Neural cell (in vitro differentiated cells): Measurements from ENCODE around the gene C14orf132. TPM values are rescaled to one million over a fixed set of nuclear protein-coding genes. Genes with fewer than 3 reads are reported as not detected.

Source experiments
- H2AFZ ChIP-seq: fragments of 200-600, 300-800 bp; sonication (generic), shearing (Covaris generic); 2 replicates; pipeline ENCODE4 v1.6.0; 2014; ENCODE audit warnings: low read depth, mild to moderate bottlenecking, antibody characterized with exemption, low read length, moderate library complexity
- H3F3A ChIP-seq: fragments of 200-600 bp; shearing (Covaris generic); 2 replicates; pipeline ENCODE4 v1.6.1; 2016; ENCODE audit warnings: mild to moderate bottlenecking, moderate library complexity, mixed read lengths, antibody characterized with exemption, low read length; ENCODE audit not compliant: insufficient read depth, poor library complexity, severe bottlenecking
- H3K27ac ChIP-seq: fragments of 200-600, 300-800 bp; sonication (generic), shearing (Covaris generic); 2 replicates; pipeline ENCODE4 v1.5.1; 2014; ENCODE audit warnings: mild to moderate bottlenecking, low read length, moderate library complexity
- H3K27me3 ChIP-seq: fragments of 300-800, 200-600 bp; sonication (generic), shearing (Covaris generic); 2 replicates; pipeline ENCODE4 v1.6.0; 2014; ENCODE audit warnings: mild to moderate bottlenecking, low read depth, low read length, moderate library complexity; ENCODE audit not compliant: insufficient read depth
- H3K36me3 ChIP-seq: fragments of 300-800, 200-600 bp; sonication (generic), shearing (Covaris generic); 2 replicates; pipeline ENCODE4 v1.5.1; 2014; ENCODE audit warnings: mild to moderate bottlenecking, antibody characterized with exemption, low read length, moderate library complexity; ENCODE audit not compliant: insufficient read depth
- H3K4me2 ChIP-seq: fragments of 300-800, 200-600 bp; sonication (generic), shearing (Covaris generic); 2 replicates; pipeline ENCODE4 v1.6.0; 2014; ENCODE audit warnings: mild to moderate bottlenecking, low read length
- H3K4me3 ChIP-seq: fragments of 300-800, 200-600 bp; sonication (generic), shearing (Covaris generic); 2 replicates; pipeline ENCODE4 v1.5.1; 2014; ENCODE audit warnings: mild to moderate bottlenecking, low read length, moderate library complexity
- H3K79me2 ChIP-seq: fragments of 200-600 bp; shearing (Covaris generic); replicated peaks from 2 replicates; pipeline ENCODE4 v1.6.0; 2014; ENCODE audit warnings: mild to moderate bottlenecking, low read length, moderate library complexity; ENCODE audit not compliant: insufficient read depth
- H3K9ac ChIP-seq: fragments of 300-800, 200-600 bp; sonication (generic), shearing (Covaris generic); 2 replicates; pipeline ENCODE4 v1.6.1; 2016; ENCODE audit warnings: mild to moderate bottlenecking, low read length, mixed read lengths
- H3K9me2 ChIP-seq: fragments of 200-600 bp; shearing (Covaris generic); 2 replicates; pipeline ENCODE4 v1.6.1; 2016; ENCODE audit warnings: mild to moderate bottlenecking, low read length, mixed read lengths; ENCODE audit not compliant: insufficient read depth
- H3K9me3 ChIP-seq: fragments of 200-600, 300-800 bp; sonication (generic), shearing (Covaris generic); 2 replicates; pipeline ENCODE4 v1.6.1; 2016; ENCODE audit warnings: mild to moderate bottlenecking, mixed run types, low read length, moderate library complexity, mixed read lengths
- H4K20me1 ChIP-seq: fragments of 200-600 bp; shearing (Covaris generic); 2 replicates; pipeline ENCODE4 v1.6.1; 2016; ENCODE audit warnings: mild to moderate bottlenecking, mixed run types; ENCODE audit not compliant: insufficient read depth
- CTCF ChIP-seq: fragments of 450-650 bp; IDR thresholded peaks from 2 replicates; pipeline ENCODE4 v1.5.1; 2014; ENCODE audit warnings: antibody characterized with exemption, mild to moderate bottlenecking, moderate library complexity; ENCODE audit not compliant: poor library complexity, severe bottlenecking
- EP300 ChIP-seq: fragments of 450-650 bp; conservative IDR thresholded peaks from 2 replicates; pipeline ENCODE4 v1.6.1; 2014; ENCODE audit warnings: antibody characterized with exemption, mild to moderate bottlenecking, moderate library complexity; ENCODE audit not compliant: poor library complexity, severe bottlenecking
- EZH2 ChIP-seq: fragments of 200-600, 300-800 bp; shearing (Covaris generic), sonication (generic); IDR thresholded peaks from 2 replicates; pipeline ENCODE4 v1.6.1; 2014; ENCODE audit warnings: antibody characterized with exemption, low read length, borderline replicate concordance, mild to moderate bottlenecking; ENCODE audit not compliant: insufficient read depth, poor library complexity, severe bottlenecking
- MXI1 ChIP-seq: fragments of 450-650 bp; conservative IDR thresholded peaks from 2 replicates; pipeline ENCODE4 v1.6.1; 2014; ENCODE audit warnings: antibody characterized with exemption, mild to moderate bottlenecking; ENCODE audit not compliant: poor library complexity, severe bottlenecking
- POLR2AphosphoS5 ChIP-seq: IDR thresholded peaks from 2 replicates; pipeline ENCODE4 v1.6.1; 2012
- RAD21 ChIP-seq: fragments of 450-650 bp; conservative IDR thresholded peaks from 2 replicates; pipeline ENCODE4 v1.6.1; 2014; ENCODE audit warnings: antibody characterized with exemption, mild to moderate bottlenecking, moderate library complexity
- REST ChIP-seq: IDR thresholded peaks from 2 replicates; pipeline ENCODE4 v1.6.1; 2012; ENCODE audit warnings: borderline replicate concordance
- SMC3 ChIP-seq: fragments of 450-650 bp; conservative IDR thresholded peaks from 2 replicates; pipeline ENCODE4 v1.6.1; 2014; ENCODE audit warnings: antibody characterized with exemption, mild to moderate bottlenecking, moderate library complexity; ENCODE audit not compliant: poor library complexity
- TAF1 ChIP-seq: IDR thresholded peaks from 2 replicates; pipeline ENCODE4 v1.6.1; 2012; ENCODE audit warnings: low read depth
- polyA plus RNA-seq: library from polyadenylated mRNA; depleted of rRNA; stranded (reverse); fragments of >200 nt; gene quantifications from 2 replicates; pipeline ENCODE4 v1.2.3, GENCODE V29; 2014

The C14orf132 gene
- polyA plus RNA-seq, 1 donor from 2014 or later, result 50.1 TPM

- no peaks in the 10 kb centered on the region for H3K27me3 ChIP-seq
- H3K9me2 ChIP-seq, result no peaks in the 10 kb centered on the region
- no peaks in the 10 kb centered on the region for H4K20me1 ChIP-seq
- H3K9ac ChIP-seq, result no peak overlapping the region
- H3F3A ChIP-seq, result no peaks in the 10 kb centered on the region
- peaks cover 4% of the 10 kb centered on the region for H3K79me2 ChIP-seq
- H3K4me3 ChIP-seq, result no peak overlapping the region
- H3K4me2 ChIP-seq, result no peak overlapping the region
- no peak overlapping the region for H3K27ac ChIP-seq
- no peaks in the 10 kb centered on the region for H3K36me3 ChIP-seq
- H2AFZ ChIP-seq, result no peak overlapping the region
- TF ChIP-seq CTCF (no peak), RAD21 (no peak), MXI1 (no peak), TAF1 (no peak), EP300 (no peak), EZH2 (no peak), SMC3 (no peak), REST (no peak), POLR2AphosphoS5 (no peak)
- H3K9me3 ChIP-seq, result no peaks in the 10 kb centered on the region
Observed at GRCh38 chr14:96059519-96060135, 20.5 kb downstream of the C14orf132 start.

GRCh38 chr14:96060186-96060933, 21.2 kb downstream of the C14orf132 start:
- no peak overlapping the region for H3K4me3 ChIP-seq
- H3K79me2 ChIP-seq, result peaks cover 3% of the 10 kb centered on the region
- H2AFZ ChIP-seq, result no peak overlapping the region
- H3K27me3 ChIP-seq, result no peaks in the 10 kb centered on the region
- H3K9me3 ChIP-seq, result no peaks in the 10 kb centered on the region
- no peak overlapping the region for H3K27ac ChIP-seq
- no peaks in the 10 kb centered on the region for H4K20me1 ChIP-seq
- no peak for TF ChIP-seq EZH2
- TF ChIP-seq RAD21, result no peak
- no peak for TF ChIP-seq POLR2AphosphoS5
- no peak for TF ChIP-seq SMC3
- no peak for TF ChIP-seq MXI1
- no peak for TF ChIP-seq REST
- TF ChIP-seq EP300, result no peak
- TF ChIP-seq CTCF, result no peak
- TF ChIP-seq TAF1, result no peak
- no peaks in the 10 kb centered on the region for H3F3A ChIP-seq
- no peaks in the 10 kb centered on the region for H3K36me3 ChIP-seq
- H3K9me2 ChIP-seq, result no peaks in the 10 kb centered on the region
- no peak overlapping the region for H3K9ac ChIP-seq
- no peak overlapping the region for H3K4me2 ChIP-seq
